Inflammatory macrophage treated with lipopolysaccharide for 4 hours (primary cell): ENCODE data around the gene TAS1R3.

Source experiments
- DNase-seq: peaks from one replicate; pipeline ENCODE4 v3.0.0-alpha.2; 2020

Gene TAS1R3

GRCh38 chr1:1295154-1295923 is 35.7 kb upstream of the TAS1R3 start:
- DNase-seq, result no peak

- no peak for DNase-seq
These were observed 34.7 kb upstream of the TAS1R3 start for GRCh38 chr1:1296070-1297061.

GRCh38 chr1:1297802-1298424 is 33.2 kb upstream of the TAS1R3 start:
- no peak for DNase-seq

GRCh38 chr1:1298861-1299685 is 32.0 kb upstream of the TAS1R3 start:
- no peak for DNase-seq

- DNase-seq, result no peak
These were observed 31.3 kb upstream of the TAS1R3 start for GRCh38 chr1:1299686-1300351.

DNA sequence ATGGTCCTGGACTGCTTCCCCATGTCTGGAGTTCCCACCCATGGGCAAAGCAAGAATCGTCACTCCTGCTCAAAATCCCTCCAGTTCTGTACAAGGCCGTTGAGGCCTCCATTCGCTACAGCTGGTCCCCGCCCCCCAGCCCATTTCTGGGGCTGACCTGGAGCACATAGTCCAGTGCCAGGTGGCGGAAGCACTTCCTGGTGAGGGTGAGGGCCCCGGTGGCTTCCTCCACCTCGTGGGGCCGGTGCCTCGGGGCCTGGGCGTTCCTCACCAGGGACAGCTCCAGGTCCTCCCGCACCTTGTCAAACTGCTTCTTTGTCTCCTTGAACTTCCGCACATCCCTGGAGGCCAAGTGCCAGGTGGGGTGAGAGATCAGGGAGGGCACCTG is 30.7 kb upstream of the TAS1R3 start:
- DNase-seq, result no peak

DNA sequence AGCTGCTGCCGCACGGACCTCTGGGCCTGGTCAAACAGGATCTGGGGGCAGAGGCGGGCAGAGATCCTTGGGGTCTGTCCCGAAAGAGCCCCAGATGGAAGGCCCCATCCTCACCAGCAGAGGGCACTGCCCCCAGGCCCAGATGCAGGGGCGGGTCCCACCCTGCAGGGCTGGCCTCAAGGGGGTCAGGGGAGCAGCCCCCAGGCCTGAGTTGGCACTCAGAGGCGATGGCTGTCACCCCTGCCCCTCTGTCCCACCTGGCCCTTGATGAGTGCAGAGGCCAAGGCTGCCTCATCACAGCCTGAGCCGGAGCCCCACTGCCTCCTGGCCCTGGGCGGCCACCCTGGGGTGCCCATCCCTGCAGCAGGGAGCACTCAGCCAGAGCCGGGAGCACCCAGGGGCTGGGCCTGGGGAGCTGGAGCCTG is 29.1 kb upstream of the TAS1R3 start:
- no peak for DNase-seq

- no peak for DNase-seq
These were observed 28.1 kb upstream of the TAS1R3 start for GRCh38 chr1:1302951-1303509.

- DNase-seq, result no peak
These were observed 27.3 kb upstream of the TAS1R3 start for GRCh38 chr1:1303736-1304135.

DNA sequence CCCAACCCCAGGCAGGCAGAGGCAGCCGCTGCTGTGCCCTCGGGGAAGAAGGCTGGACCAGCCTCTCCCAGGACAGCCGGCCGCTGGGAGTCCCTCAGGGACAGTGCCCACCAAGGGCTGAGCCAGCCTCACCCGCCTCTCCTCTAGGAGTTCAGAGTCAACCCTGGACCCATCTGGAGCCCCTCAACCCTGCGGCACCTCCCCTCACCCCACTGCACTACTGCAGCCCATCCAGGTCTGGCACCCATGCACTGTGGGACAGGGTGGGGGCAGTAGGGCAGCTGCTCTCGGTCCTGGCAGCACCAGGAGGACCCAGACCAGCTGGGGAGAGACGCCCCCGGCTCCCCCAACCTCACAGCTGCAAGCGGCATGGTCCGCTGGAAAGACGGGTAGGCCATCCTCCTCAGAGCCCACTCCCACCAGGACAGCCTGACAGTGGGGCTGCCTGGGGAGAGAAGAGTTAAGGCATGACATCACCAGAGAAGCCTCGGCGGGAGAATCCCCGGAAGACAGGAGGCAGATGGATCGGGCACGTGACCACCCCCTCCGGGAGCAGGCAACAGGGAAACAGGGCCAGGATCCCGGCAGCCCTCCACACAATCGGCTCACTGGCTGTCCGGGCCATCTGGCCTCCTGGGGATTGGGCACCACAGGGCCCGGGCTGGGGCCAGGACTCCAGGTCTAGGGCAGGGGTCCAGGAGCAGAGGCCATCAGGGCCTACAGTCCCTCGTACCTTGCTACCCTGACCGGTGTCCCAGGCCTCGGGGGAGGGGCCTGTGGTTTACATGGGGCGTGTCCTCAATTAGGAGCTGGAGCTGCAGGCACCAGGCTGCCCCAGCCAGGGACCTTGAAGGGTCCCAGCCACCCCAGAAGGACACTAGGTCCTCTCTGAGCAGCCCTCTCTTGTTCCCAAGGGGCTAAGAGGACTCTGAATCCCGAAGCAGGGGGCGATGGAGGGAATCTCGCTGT is 26.5 kb upstream of the TAS1R3 start:
- DNase-seq, result peak; percentile 40

DNA sequence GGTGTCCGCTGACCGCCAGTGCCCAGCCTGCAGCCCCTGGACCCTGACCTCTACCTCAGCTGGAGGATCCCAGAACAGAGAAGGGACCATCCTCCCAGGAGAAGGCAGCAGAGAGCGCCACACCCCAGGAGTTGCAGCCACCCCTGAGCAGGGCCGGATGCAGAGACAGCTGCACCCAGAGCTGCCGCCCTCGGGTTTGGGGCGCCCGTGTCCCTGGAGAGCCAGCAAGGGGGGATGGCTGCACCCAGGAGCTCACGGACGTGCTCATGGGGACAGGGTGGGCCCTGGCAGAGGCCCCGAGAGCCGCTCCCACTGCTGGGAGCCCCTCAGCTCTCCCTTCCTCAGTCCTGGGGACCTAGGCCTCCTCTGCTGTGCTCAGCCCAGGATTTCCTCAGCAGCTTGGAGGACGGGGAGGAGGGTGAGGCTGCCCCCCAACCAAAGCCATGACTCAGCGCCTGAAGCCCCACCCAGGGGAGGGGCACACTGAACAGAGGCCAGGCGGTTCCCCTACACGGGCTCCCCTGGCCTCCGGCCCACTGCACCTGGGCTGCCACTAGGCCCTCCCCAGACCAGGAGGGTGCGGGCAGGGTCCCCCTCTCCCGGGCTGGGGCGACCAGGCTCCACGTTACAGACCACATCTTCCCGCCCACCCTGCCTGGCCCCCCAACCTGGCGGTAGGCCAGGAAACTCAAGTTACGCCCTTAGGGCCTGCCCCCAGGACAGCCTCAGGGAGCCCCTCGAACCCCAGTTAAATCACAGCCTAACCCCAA is 25.6 kb upstream of the TAS1R3 start:
- DNase-seq, result peak; percentile 53

DNA sequence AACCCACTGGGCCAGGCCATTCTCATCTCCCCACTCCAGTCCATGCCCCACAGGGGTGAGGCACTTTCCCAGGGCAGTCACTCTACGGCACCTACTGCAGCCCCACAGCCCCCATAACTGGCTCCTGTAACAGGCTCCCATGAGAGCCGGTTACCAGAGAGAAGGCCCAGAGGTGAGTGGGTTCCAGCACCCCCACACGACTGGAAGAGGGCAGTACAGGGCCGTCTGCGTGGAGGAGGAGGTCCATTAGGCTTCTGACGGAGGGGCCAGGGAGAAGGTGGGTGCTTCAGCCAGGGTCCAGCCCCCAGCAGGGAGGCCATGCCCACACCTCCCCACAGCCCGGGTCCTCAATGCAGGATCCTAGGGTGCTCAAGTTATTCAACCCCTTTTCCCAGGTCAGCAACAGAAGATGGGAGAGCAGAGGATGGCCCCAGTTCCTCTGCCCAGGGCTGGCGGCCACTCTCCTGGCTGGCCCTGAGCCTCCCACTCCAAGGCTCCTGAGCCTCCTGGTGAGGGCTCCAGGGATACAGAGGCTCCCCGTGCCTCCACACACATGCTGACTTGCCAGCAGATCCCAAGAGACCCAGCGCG is 24.9 kb upstream of the TAS1R3 start:
- no peak for DNase-seq

GRCh38 chr1:1306661-1307260 is 24.3 kb upstream of the TAS1R3 start:
- no peak for DNase-seq

- no peak for DNase-seq
These were observed 23.7 kb upstream of the TAS1R3 start for GRCh38 chr1:1307261-1307922.

- peak; percentile 89 for DNase-seq
These were observed 22.9 kb upstream of the TAS1R3 start, which contains the start of the genes ACAP3 and PUSL1 for GRCh38 chr1:1307923-1308755. TSS of gene ACAP3 (minus strand) at chr1:1307930. CDS start at chr1:1307815, 115 bp downstream. TSS of gene PUSL1 (plus strand) at chr1:1308597. CDS start at chr1:1308644, 47 bp downstream.

DNA sequence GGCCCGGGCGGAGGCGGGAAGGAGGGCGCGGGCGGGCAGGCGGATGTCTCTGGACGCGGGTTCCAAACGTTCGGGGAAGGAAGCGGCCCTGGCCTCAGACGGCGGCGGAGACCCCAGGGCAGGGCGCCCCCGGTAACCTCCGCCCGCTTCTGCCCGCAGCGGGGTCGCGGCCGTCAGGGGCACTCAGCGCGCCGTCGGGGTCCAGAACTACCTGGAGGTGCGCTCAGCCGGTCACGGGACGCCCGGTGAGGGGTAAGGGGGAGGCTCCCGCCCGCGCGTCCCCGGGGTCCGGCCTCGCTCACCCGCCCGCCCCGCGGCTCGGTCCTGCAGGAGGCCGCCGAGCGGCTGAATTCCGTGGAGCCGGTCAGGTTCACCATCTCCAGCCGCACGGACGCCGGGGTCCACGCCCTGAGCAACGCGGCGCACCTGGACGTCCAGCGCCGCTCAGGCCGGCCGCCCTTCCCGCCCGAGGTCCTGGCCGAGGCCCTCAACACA is 22.3 kb upstream of the TAS1R3 start:
- DNase-seq, result no peak
